Esophagus squamous epithelium (tissue), 5 donors: Measurements from ENCODE around the gene ZDHHC14. TPM values are rescaled to one million over a fixed set of nuclear protein-coding genes. Genes with fewer than 3 reads are reported as not detected.

Source experiments
- DNase-seq: peaks from one replicate; lab custom pipeline; 2025; lab: John Stamatoyannopoulos, UW
- H3K27ac ChIP-seq, 4 donors: fragments of 200-600 bp; sonication (generic); one replicate each; pipeline ENCODE4 v1.5.1; 2016 to 2019; ENCODE audit warnings: mild to moderate bottlenecking in 1 of 4
- H3K27me3 ChIP-seq, 4 donors: fragments of 200-600 bp; sonication (generic); 1 replicate in 3 of 4; 2 replicates in 1 of 4; pipeline versions ENCODE4 v1.5.1 to v1.6.0; 2017 to 2021; ENCODE audit warnings: antibody characterized with exemption in 1 of 4
- H3K36me3 ChIP-seq, 3 donors: fragments of 200-600 bp; sonication (generic); one replicate each; pipeline ENCODE4 v1.5.1; 2016 to 2019
- H3K4me1 ChIP-seq, 3 donors: fragments of 200-600 bp; sonication (generic); one replicate each; pipeline ENCODE4 v1.5.1; 2017 to 2019
- H3K4me3 ChIP-seq, 4 donors: fragments of 200-600 bp; sonication (generic); 1 replicate in 3 of 4; 2 replicates in 1 of 4; pipeline ENCODE4 v1.5.1; 2016 to 2019; ENCODE audit warnings: mild to moderate bottlenecking in 2 of 4, moderate library complexity in 1 of 4
- H3K9me3 ChIP-seq, 3 donors: fragments of 200-600 bp; sonication (generic); one replicate each; pipeline ENCODE4 v1.5.1; 2016 to 2019
- CTCF ChIP-seq, 6 experiments: fragments of 450-650 bp in 4 of 6; fragments of 200-600 bp in 2 of 6; sonication (generic) in 2 of 6; IDR thresholded peaks; one replicate each; pipeline ENCODE4 v1.5.1; 2016 to 2019; ENCODE audit warnings: antibody characterized with exemption in 6 of 6, mild to moderate bottlenecking in 4 of 6, moderate library complexity in 4 of 6
- POLR2A ChIP-seq, 4 donors: fragments of 450-650 bp; IDR thresholded peaks; one replicate each; pipeline ENCODE4 v1.6.1; 2017; ENCODE audit warnings: antibody characterized with exemption in 4 of 4, mild to moderate bottlenecking in 4 of 4, moderate library complexity in 3 of 4
- WGBS, 2 donors: methylation state at CpG; one replicate each; pipeline ENCODE4 v1.1.5; 2018; 5-methylcytosine and 5-hydroxymethylcytosine counted together
- intact Hi-C: fragments of 100-400 bp; cut with DNase I; formaldehyde crosslinking; loops from one replicate; pipeline ENCODE4 v1.15.0; 2022
- total RNA-seq, 4 donors: library from RNA; depleted of rRNA; stranded (reverse); fragments of >200 nt; gene quantifications; one replicate each; pipeline ENCODE4 v1.1.0, GENCODE V29; 2016
- donor health status: DM: yes; HTN: yes; CAD: no.

ZDHHC14 gene
- total RNA-seq, 4 donors from 2014 or later: 6.1 to 15.6 (median 6.9) TPM

- Histone ChIP-seq H3K36me3 (no peaks in the 10 kb centered on the region), H3K4me1 (peaks cover 0 to 12% (median 0%) of the 10 kb centered on the region in 3 donors), H3K4me3 (no peak overlapping the region), H3K27me3 (no peaks in the 10 kb centered on the region), H3K9me3 (no peaks in the 10 kb centered on the region), H3K27ac (no peak overlapping the region)
- 68 to 93% methylated on average over 1 of the region's 1 CpG for WGBS, 2 donors
- intact Hi-C loops: no loop called here
- DNase-seq: no peak
- TF ChIP-seq POLR2A (IDR thresholded peaks at IDR 0.05) (no peak), CTCF (IDR thresholded peaks at IDR 0.05) (no peak)
Measured at GRCh38 chr6:157440171-157440570, 59.2 kb downstream of the ZDHHC14 start.

GRCh38 chr6:157442291-157442690, 61.3 kb downstream of the ZDHHC14 start:
- Histone ChIP-seq H3K4me1 (peaks cover 0 to 5% (median 0%) of the 10 kb centered on the region in 3 donors), H3K27ac (no peak overlapping the region), H3K36me3 (no peaks in the 10 kb centered on the region), H3K4me3 (no peak overlapping the region), H3K9me3 (no peaks in the 10 kb centered on the region), H3K27me3 (no peaks in the 10 kb centered on the region)
- TF ChIP-seq CTCF (IDR thresholded peaks at IDR 0.05) (no peak), POLR2A (IDR thresholded peaks at IDR 0.05) (no peak)
- no peak for DNase-seq
- WGBS, 2 donors: 76 to 79% methylated on average over 10 to 12 of the region's 12 CpGs
- intact Hi-C loops: no loop called here

GRCh38 chr6:157443066-157443800, 62.2 kb downstream of the ZDHHC14 start:
- no peaks in the 10 kb centered on the region for H3K9me3 ChIP-seq
- TF ChIP-seq CTCF (IDR thresholded peaks at IDR 0.05) (no peak), POLR2A (IDR thresholded peaks at IDR 0.05) (no peak)

GRCh38 chr6:157445277-157446009, 64.5 kb downstream of the ZDHHC14 start:
- no peak overlapping the region for H3K27ac ChIP-seq
- no peaks in the 10 kb centered on the region for H3K9me3 ChIP-seq
- intact Hi-C loops: no loop called here
- H3K36me3 ChIP-seq: no peaks in the 10 kb centered on the region
- H3K4me1 ChIP-seq: no peaks in the 10 kb centered on the region
- DNase-seq: no peak
- 64 to 65% methylated on average over 10 of the region's 10 CpGs for WGBS, 2 donors
- H3K4me3 ChIP-seq: no peak overlapping the region
- H3K27me3 ChIP-seq: no peaks in the 10 kb centered on the region
- no peak for TF ChIP-seq CTCF (IDR thresholded peaks at IDR 0.05)
- TF ChIP-seq POLR2A (IDR thresholded peaks at IDR 0.05): no peak

More at GRCh38 chr6:157443066-157443800, 62.2 kb downstream of the ZDHHC14 start:
- Histone ChIP-seq H3K27ac (no peak overlapping the region), H3K27me3 (no peaks in the 10 kb centered on the region), H3K4me3 (no peak overlapping the region), H3K4me1 (peaks cover 0 to 3% (median 0%) of the 10 kb centered on the region in 3 donors), H3K36me3 (no peaks in the 10 kb centered on the region)
- 74 to 75% methylated on average over 6 of the region's 6 CpGs for WGBS, 2 donors
- intact Hi-C loops: no loop called here
- DNase-seq: no peak

- intact Hi-C loops: no loop called here
- no peaks in the 10 kb centered on the region for H3K9me3 ChIP-seq
- no peak overlapping the region for H3K27ac ChIP-seq
- DNase-seq: no peak
- no peaks in the 10 kb centered on the region for H3K36me3 ChIP-seq
- H3K4me1 ChIP-seq: no peaks in the 10 kb centered on the region
- no peak overlapping the region for H3K4me3 ChIP-seq
- H3K27me3 ChIP-seq: no peaks in the 10 kb centered on the region
- WGBS, 2 donors: 94 to 95% methylated on average over 3 of the region's 3 CpGs
- no peak for TF ChIP-seq POLR2A (IDR thresholded peaks at IDR 0.05)
- TF ChIP-seq CTCF (IDR thresholded peaks at IDR 0.05): no peak
Measured at GRCh38 chr6:157447735-157448134, 66.7 kb downstream of the ZDHHC14 start.
